ENCODE measurements around the gene SERPIND1.

Gene SERPIND1

GRCh38 chr22:20745119-20745518 is 28.8 kb upstream of the SERPIND1 start:
- Histone ChIP-seq H2AK5ac (ENCODE audit: low read length, severe bottlenecking) (no peak overlapping the region), H4K8ac (ENCODE audit: low read length) (no peak overlapping the region)
- WGBS, result 95% methylated on average over 3 of the region's 3 CpGs

GRCh38 chr22:20746431-20747189 is 27.3 kb upstream of the SERPIND1 start:
- WGBS, result 93% methylated on average over 9 of the region's 9 CpGs
- no peaks in the 10 kb centered on the region for H3K9me3 ChIP-seq (ENCODE audit: control insufficient read depth, low read length)
- DNase-seq, result no peak

More at GRCh38 chr22:20745119-20745518, 28.8 kb upstream of the SERPIND1 start:
- H4K91ac ChIP-seq (ENCODE audit: low read length), result no peak overlapping the region
- H3K36me3 ChIP-seq (ENCODE audit: control insufficient read depth in 1 of 2, insufficient read depth in 2 of 2, low read depth in 1 of 2, low read length in 2 of 2), result peaks cover 63 to 87% of the 10 kb centered on the region in 2 experiments
- no peak overlapping the region for H3K23ac ChIP-seq (ENCODE audit: low read length in 2 of 2)
- H3K18ac ChIP-seq (ENCODE audit: low read depth in 1 of 2, low read length in 2 of 2), result no peak overlapping the region
- peaks cover 4% of the 10 kb centered on the region for H3K4me1 ChIP-seq (ENCODE audit: control insufficient read depth, insufficient read depth, low read depth, low read length)
- peaks cover 11% of the 10 kb centered on the region for H3K9me3 ChIP-seq (ENCODE audit: control insufficient read depth, low read length)
- H2BK15ac ChIP-seq (ENCODE audit: low read depth, poor library complexity, severe bottlenecking), result no peak overlapping the region
- H3K4me3 ChIP-seq (ENCODE audit: insufficient read depth in 1 of 2, low read depth in 1 of 2, low read length in 2 of 2), result no peak overlapping the region
- peaks cover 4% of the 10 kb centered on the region for H3K79me1 ChIP-seq (replicated peaks; ENCODE audit: low read length, poor library complexity, severe bottlenecking)
- no peak for DNase-seq
- H2BK12ac ChIP-seq (ENCODE audit: low read length in 2 of 2), result no peak overlapping the region
- H3K14ac ChIP-seq (ENCODE audit: low read length in 2 of 2), result no peak overlapping the region
- no peaks in the 10 kb centered on the region for H3K27me3 ChIP-seq (ENCODE audit: control insufficient read depth in 1 of 2, insufficient read depth in 1 of 2, low read length in 2 of 2)
- H2BK5ac ChIP-seq (ENCODE audit: low read depth, low read length, poor library complexity, severe bottlenecking), result no peak overlapping the region
- no peak overlapping the region for H3K4me2 ChIP-seq (ENCODE audit: low read length, poor library complexity, severe bottlenecking)
- no peak overlapping the region for H2AFZ ChIP-seq (ENCODE audit: low read depth, low read length)
- H3K27ac ChIP-seq (ENCODE audit: low read length, poor library complexity, severe bottlenecking), result no peak overlapping the region
- H2BK120ac ChIP-seq (ENCODE audit: low read depth, low read length), result no peak overlapping the region
- H3K4ac ChIP-seq (ENCODE audit: low read depth in 1 of 2, low read length in 2 of 2), result no peak overlapping the region
- no peak overlapping the region for H3K9ac ChIP-seq (ENCODE audit: low read length)

GRCh38 chr22:20747223-20747622 is 26.7 kb upstream of the SERPIND1 start:
- no peak overlapping the region for H3K9ac ChIP-seq (ENCODE audit: low read length)
- no peak overlapping the region for H4K8ac ChIP-seq (ENCODE audit: low read length)
- H2BK15ac ChIP-seq (ENCODE audit: low read depth, poor library complexity, severe bottlenecking), result no peak overlapping the region
- H2AK5ac ChIP-seq (ENCODE audit: low read length, severe bottlenecking), result no peak overlapping the region
- no peak overlapping the region for H3K18ac ChIP-seq (ENCODE audit: low read depth in 1 of 2, low read length in 2 of 2)
- no peak overlapping the region for H2AFZ ChIP-seq (ENCODE audit: low read depth, low read length)
- no peaks in the 10 kb centered on the region for H3K27me3 ChIP-seq (ENCODE audit: control insufficient read depth in 1 of 2, insufficient read depth in 1 of 2, low read length in 2 of 2)
- H4K91ac ChIP-seq (ENCODE audit: low read length), result no peak overlapping the region
- peaks cover 23% of the 10 kb centered on the region for H3K4me1 ChIP-seq (ENCODE audit: control insufficient read depth, insufficient read depth, low read depth, low read length)
- H2BK12ac ChIP-seq (ENCODE audit: low read length in 2 of 2), result no peak overlapping the region
- H3K4me2 ChIP-seq (ENCODE audit: low read length, poor library complexity, severe bottlenecking), result no peak overlapping the region
- H3K4me3 ChIP-seq (ENCODE audit: insufficient read depth in 1 of 2, low read depth in 1 of 2, low read length in 2 of 2), result no peak overlapping the region
- no peaks in the 10 kb centered on the region for H3K9me3 ChIP-seq (ENCODE audit: control insufficient read depth, low read length)
- H3K27ac ChIP-seq (ENCODE audit: low read length, poor library complexity, severe bottlenecking), result no peak overlapping the region
- no peak for DNase-seq
- H3K79me1 ChIP-seq (replicated peaks; ENCODE audit: low read length, poor library complexity, severe bottlenecking), result peaks cover 2% of the 10 kb centered on the region
- WGBS, result 99% methylated on average over 10 of the region's 10 CpGs
- peaks cover 64 to 84% of the 10 kb centered on the region in 2 experiments for H3K36me3 ChIP-seq (ENCODE audit: control insufficient read depth in 1 of 2, insufficient read depth in 2 of 2, low read depth in 1 of 2, low read length in 2 of 2)
- H3K14ac ChIP-seq (ENCODE audit: low read length in 2 of 2), result no peak overlapping the region
- peak overlapping the region; percentile 32 for H2BK5ac ChIP-seq (ENCODE audit: low read depth, low read length, poor library complexity, severe bottlenecking)
- no peak overlapping the region for H3K23ac ChIP-seq (ENCODE audit: low read length in 2 of 2)
- no peak overlapping the region for H3K4ac ChIP-seq (ENCODE audit: low read depth in 1 of 2, low read length in 2 of 2)
- no peak overlapping the region for H2BK120ac ChIP-seq (ENCODE audit: low read depth, low read length)

More at GRCh38 chr22:20746431-20747189, 27.3 kb upstream of the SERPIND1 start:
- no peak overlapping the region for H2BK120ac ChIP-seq (ENCODE audit: low read depth, low read length)
- no peak overlapping the region for H3K27ac ChIP-seq (ENCODE audit: low read length, poor library complexity, severe bottlenecking)
- no peaks in the 10 kb centered on the region for H3K27me3 ChIP-seq (ENCODE audit: control insufficient read depth in 1 of 2, insufficient read depth in 1 of 2, low read length in 2 of 2)
- no peak overlapping the region for H2AK5ac ChIP-seq (ENCODE audit: low read length, severe bottlenecking)
- no peak overlapping the region for H3K4ac ChIP-seq (ENCODE audit: low read depth in 1 of 2, low read length in 2 of 2)
- H3K36me3 ChIP-seq (ENCODE audit: control insufficient read depth in 1 of 2, insufficient read depth in 2 of 2, low read depth in 1 of 2, low read length in 2 of 2), result peaks cover 61 to 84% of the 10 kb centered on the region in 2 experiments
- H3K4me3 ChIP-seq (ENCODE audit: insufficient read depth in 1 of 2, low read depth in 1 of 2, low read length in 2 of 2), result no peak overlapping the region
- peaks cover 17% of the 10 kb centered on the region for H3K4me1 ChIP-seq (ENCODE audit: control insufficient read depth, insufficient read depth, low read depth, low read length)
- no peak overlapping the region for H3K18ac ChIP-seq (ENCODE audit: low read depth in 1 of 2, low read length in 2 of 2)
- no peak overlapping the region for H4K8ac ChIP-seq (ENCODE audit: low read length)
- peak overlapping the region; percentile 1 for H2BK5ac ChIP-seq (ENCODE audit: low read depth, low read length, poor library complexity, severe bottlenecking)
- no peak overlapping the region for H3K4me2 ChIP-seq (ENCODE audit: low read length, poor library complexity, severe bottlenecking)
- H2AFZ ChIP-seq (ENCODE audit: low read depth, low read length), result no peak overlapping the region
- H2BK15ac ChIP-seq (ENCODE audit: low read depth, poor library complexity, severe bottlenecking), result no peak overlapping the region
- H3K9ac ChIP-seq (ENCODE audit: low read length), result no peak overlapping the region
- H3K79me1 ChIP-seq (replicated peaks; ENCODE audit: low read length, poor library complexity, severe bottlenecking), result peaks cover 2% of the 10 kb centered on the region
- H3K23ac ChIP-seq (ENCODE audit: low read length in 2 of 2), result no peak overlapping the region
- H2BK12ac ChIP-seq (ENCODE audit: low read length in 2 of 2), result no peak overlapping the region
- no peak overlapping the region for H3K14ac ChIP-seq (ENCODE audit: low read length in 2 of 2)
- no peak overlapping the region for H4K91ac ChIP-seq (ENCODE audit: low read length)

- H2BK120ac ChIP-seq (ENCODE audit: low read depth, low read length), result no peak overlapping the region
- H3K14ac ChIP-seq (ENCODE audit: low read length in 2 of 2), result no peak overlapping the region
- H3K27ac ChIP-seq (ENCODE audit: low read length, poor library complexity, severe bottlenecking), result no peak overlapping the region
- no peak overlapping the region for H3K18ac ChIP-seq (ENCODE audit: low read depth in 1 of 2, low read length in 2 of 2)
- peaks cover 24% of the 10 kb centered on the region for H3K4me1 ChIP-seq (ENCODE audit: control insufficient read depth, insufficient read depth, low read depth, low read length)
- H2BK12ac ChIP-seq (ENCODE audit: low read length in 2 of 2), result no peak overlapping the region
- H3K9me3 ChIP-seq (ENCODE audit: control insufficient read depth, low read length), result no peaks in the 10 kb centered on the region
- no peak overlapping the region for H3K4ac ChIP-seq (ENCODE audit: low read depth in 1 of 2, low read length in 2 of 2)
- H3K4me2 ChIP-seq (ENCODE audit: low read length, poor library complexity, severe bottlenecking), result no peak overlapping the region
- H3K4me3 ChIP-seq (ENCODE audit: insufficient read depth in 1 of 2, low read depth in 1 of 2, low read length in 2 of 2), result peak overlapping the region in 1 of 2 experiments; percentile 12
- H3K23ac ChIP-seq (ENCODE audit: low read length in 2 of 2), result no peak overlapping the region
- H3K27me3 ChIP-seq (ENCODE audit: control insufficient read depth in 1 of 2, insufficient read depth in 1 of 2, low read length in 2 of 2), result no peaks in the 10 kb centered on the region
- H4K8ac ChIP-seq (ENCODE audit: low read length), result no peak overlapping the region
- peaks cover 2% of the 10 kb centered on the region for H3K79me1 ChIP-seq (replicated peaks; ENCODE audit: low read length, poor library complexity, severe bottlenecking)
- H2AFZ ChIP-seq (ENCODE audit: low read depth, low read length), result no peak overlapping the region
- DNase-seq, result no peak
- no peak overlapping the region for H2BK5ac ChIP-seq (ENCODE audit: low read depth, low read length, poor library complexity, severe bottlenecking)
- H3K36me3 ChIP-seq (ENCODE audit: control insufficient read depth in 1 of 2, insufficient read depth in 2 of 2, low read depth in 1 of 2, low read length in 2 of 2), result peaks cover 63 to 84% of the 10 kb centered on the region in 2 experiments
- no peak overlapping the region for H2AK5ac ChIP-seq (ENCODE audit: low read length, severe bottlenecking)
- H2BK15ac ChIP-seq (ENCODE audit: low read depth, poor library complexity, severe bottlenecking), result no peak overlapping the region
- H3K9ac ChIP-seq (ENCODE audit: low read length), result no peak overlapping the region
- no peak overlapping the region for H4K91ac ChIP-seq (ENCODE audit: low read length)
- 97% methylated on average over 7 of the region's 7 CpGs for WGBS
These were observed 25.8 kb upstream of the SERPIND1 start for GRCh38 chr22:20748082-20748481.

All from mesenchymal stem cell (in vitro differentiated cells and primary cell).